GM18519 (cell line): Measurements from ENCODE around the gene FAHD1.
"Not testable (repeated sequence)": the region's sequence is repeated elsewhere in the genome, so short reads cannot be mapped to it uniquely, and the experiment has no call there.

Experiments
- ATAC-seq: cut with Tn5 transposase; IDR thresholded peaks from one replicate; pipeline ENCODE4 v1.9.1; 2021; ENCODE audit warnings: mild to moderate bottlenecking, moderate library complexity; ENCODE audit not compliant: unreplicated experiment, low FRiP score

FAHD1 gene

GRCh38 chr16:1834096-1834495 is 7.1 kb downstream of the FAHD1 start:
- no peak for ATAC-seq

- no peak for ATAC-seq
Observed at GRCh38 chr16:1839554-1839953, 12.5 kb downstream of the FAHD1 start.

DNA sequence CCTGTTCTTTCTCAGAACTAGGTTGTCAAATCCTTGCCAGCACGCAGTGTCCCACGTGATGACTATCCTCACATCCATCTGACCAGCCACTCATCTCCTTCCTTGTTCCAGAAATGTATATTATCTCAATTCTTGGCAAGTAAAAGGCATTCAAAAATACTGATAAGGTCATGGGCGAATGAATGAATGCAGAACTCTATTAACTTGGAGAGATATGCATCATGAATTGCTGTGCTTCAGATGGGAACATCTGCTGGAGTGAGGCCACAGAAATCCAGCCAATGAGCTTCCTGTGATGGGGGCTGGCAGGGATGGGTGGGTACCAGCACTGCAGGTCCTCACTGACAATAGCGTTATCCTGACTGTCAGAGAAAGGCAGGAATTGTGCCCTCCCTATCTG is 19.0 kb downstream of the FAHD1 start:
- no peak for ATAC-seq

DNA sequence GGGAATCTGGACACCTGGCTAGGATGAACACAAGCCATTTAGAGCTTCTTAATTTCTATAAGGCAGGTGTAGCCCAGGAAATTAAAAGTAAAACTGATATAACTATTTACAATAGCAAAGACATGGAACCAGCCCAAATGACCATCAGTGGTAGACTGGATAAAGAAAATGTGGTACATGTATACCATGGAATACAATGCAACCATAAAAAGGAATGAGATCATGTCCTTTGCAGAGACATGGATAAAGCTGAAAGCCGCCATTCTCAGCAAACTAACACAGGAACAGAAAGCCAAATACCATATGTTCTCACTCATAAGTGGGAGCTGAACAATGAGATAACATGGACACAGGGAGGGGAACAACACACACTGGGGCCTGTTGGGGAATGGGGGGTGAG is 19.4 kb downstream of the FAHD1 start:
- no peak for ATAC-seq

DNA sequence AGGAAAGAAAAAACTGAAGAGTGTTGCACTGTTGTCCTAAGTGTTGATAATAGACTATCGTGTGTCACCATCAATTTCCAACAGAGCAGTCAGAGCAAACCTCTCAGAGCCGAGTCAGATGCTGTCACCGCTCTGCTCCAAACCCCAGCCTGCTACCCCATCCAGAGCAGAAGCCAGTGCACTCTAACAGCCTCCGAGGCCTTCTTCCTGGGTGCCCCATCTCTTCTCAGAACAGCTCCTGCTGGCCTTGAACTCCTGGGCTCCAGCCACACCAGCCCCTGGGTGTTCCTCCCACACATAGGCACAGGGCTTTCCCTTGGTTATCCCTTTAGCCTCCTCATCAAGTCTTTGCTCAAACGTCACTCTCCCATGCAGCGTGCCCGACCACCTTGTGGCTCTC is 24.0 kb downstream of the FAHD1 start:
- ATAC-seq: no peak

- ATAC-seq: no peak
Observed at GRCh38 chr16:1851793-1852192, 24.8 kb downstream of the FAHD1 start.

DNA sequence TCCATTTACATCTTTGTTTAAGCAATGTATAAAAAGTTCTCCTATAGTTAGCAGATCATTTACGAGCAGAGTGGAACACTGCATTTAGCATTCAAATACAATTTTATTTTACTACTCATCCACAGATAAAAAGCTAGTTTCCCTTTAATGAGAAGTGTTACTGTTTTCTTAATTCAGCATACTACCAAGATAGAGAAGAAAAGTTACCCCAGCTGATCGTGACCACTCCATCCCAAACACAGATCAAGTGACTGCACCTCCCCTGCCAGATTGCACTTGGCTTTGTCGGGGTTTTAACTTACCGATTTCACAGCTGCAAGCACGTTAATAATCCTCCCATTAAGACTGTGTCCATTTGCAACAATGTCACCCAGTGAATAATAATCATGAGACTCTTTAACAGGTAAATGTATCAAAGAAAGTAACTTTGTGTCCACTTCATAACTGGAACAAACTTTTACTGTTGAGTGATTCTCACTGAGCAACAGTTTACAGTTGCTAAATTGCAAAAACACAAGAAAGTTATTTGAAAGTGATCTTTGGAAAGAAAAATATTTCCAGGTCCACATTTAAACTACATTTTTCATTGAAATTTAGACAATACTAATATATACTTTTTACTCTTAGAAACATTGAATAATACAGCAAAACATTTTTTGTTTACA is 30.6 kb downstream of the FAHD1 start:
- ATAC-seq: no peak

GRCh38 chr16:1858189-1858865 is 31.3 kb downstream of the FAHD1 start:
- ATAC-seq: no peak

- no peak for ATAC-seq
Observed at GRCh38 chr16:1859650-1860049, 32.6 kb downstream of the FAHD1 start.

GRCh38 chr16:1861730-1862129 is 34.7 kb downstream of the FAHD1 start:
- ATAC-seq: no peak

DNA sequence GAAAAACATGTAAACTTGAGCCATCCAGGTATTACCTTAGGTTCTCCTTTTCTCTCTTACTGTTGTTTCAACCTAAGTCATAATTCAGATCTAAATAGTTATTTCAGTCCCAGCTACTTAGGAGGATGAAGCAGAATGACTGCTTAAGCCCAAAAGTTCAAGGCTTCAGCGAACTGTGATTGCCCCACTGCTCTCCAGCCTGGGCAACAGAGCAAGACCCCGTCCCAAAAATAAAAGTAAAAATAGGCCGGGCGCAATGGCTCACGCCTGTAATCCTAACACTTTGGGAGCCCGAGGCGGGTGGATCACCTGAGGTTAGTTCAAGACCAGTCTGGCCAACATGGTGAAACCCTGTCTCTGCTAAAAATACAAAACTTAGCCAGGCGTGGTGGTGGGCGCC is 35.4 kb downstream of the FAHD1 start:
- ATAC-seq: no peak

DNA sequence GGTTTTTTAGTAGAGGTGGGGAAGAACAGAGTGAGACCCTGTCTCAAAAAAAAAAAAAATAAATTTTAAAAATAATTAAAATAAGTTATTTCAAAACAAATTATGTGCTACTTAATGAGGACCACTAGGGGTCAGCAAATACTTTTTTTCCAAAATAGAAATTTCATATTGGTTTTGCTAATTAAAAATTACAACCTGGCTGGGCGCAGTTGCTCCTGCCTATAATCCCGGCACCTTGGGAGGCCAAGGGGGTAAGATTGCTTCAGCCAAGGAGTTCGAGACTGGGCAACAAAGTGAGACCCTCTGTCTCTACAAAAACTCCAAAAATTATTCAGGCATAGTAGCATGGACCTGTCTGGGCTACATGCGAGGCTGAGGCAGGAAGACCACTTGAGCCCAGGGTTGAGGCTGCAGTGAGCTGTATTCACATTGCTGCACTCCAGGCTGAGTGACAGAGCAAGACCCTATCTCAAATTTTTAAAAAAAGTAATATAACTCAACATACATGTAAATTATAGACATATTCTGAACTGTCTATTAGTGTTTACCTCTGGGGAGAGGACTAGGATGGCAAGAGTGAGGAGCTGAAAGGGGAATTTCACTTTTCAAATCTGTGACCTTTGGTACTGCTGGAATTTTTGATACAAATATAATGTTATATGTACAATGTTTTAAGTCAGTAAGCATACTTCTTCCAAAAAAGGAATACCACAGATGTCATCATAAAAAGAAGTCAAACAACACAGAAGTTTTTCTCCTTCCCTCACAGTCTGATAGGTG is 36.9 kb downstream of the FAHD1 start:
- no peak for ATAC-seq

DNA sequence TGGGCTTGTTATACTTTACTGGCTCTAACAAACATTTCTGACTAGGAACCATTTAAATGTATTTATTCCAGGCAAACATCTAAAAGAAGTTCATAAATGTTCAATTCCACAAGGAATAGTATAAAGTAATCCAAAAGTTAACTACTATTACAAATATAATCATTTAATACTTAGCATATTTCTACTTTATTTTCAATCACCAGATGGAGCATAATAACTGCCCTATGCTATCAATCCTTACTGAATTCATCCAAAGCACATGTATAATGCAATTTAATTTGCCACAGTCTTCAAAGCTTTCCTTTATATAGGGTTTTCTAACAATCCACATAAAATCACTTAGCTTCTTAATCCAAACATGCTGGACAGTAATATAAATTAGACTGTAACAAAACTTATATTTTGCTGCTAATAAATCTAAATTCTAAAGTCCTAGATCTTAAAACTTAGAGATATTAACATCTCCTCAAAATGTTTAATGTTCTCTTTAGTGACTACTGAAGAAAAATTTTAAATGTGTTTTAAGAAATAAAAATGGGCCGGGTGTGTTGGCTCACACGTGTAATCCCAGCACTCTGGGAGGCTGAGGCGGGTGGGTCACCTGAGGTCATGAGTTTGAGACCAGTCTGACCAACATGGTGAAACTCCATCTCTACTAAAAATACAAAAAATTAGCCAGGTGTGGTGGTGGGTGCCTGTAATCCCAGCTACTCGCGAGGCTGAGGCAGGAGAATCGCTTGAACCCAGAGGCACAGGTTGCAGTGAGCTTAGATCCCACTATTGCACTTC is 39.1 kb downstream of the FAHD1 start:
- ATAC-seq: no peak

GRCh38 chr16:1870365-1871082 is 43.5 kb downstream of the FAHD1 start:
- no peak for ATAC-seq

- no peak for ATAC-seq
Observed at GRCh38 chr16:1871974-1872635, 45.1 kb downstream of the FAHD1 start, which contains the start of gene MEIOB. Gene MEIOB, minus strand, starts transcription at chr16:1872164. Its CDS starts 3,989 bp downstream, at chr16:1868175.

GRCh38 chr16:1874854-1875253 is 47.8 kb downstream of the FAHD1 start:
- no peak for ATAC-seq

GRCh38 chr16:1876066-1876465 is 49.1 kb downstream of the FAHD1 start:
- ATAC-seq: not testable (repeated sequence)

DNA sequence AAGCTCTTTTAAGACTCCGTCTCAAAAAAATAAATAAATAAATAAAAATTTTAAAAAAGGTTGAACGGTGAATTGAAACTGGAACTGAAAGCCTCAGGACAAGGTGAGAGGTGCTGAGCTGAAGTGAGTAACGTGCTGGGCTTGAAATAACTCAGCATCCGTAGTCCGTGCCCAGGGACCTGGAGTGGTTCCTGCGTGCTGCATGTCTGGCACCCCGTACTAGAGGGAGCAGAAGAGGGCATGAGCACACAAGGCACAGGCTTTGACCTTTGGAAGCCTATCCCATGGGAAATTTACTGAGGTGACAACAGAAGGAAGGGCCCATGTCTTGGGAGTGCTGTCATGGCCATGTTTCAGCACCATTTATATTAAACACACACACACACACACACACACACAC is 49.5 kb downstream of the FAHD1 start:
- ATAC-seq: no peak

DNA sequence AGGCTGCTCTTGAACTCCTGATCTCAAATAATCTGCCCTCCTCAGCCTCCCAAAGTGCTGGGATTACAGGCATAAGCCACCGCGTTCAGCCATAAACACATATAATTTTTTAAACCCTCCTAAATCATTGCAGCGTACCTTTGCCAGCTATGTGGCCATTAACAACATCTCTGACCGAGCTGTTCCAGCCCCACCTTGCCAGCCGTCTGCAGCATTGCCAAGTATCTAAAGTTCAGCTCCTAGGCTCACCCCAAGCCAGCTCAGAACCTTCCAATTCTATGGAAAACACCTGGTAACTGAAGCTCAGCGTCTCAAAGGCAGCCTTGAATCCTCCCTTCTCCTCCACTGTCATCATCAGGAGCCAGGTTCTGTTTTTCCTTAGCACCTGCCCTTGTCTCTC is 50.1 kb downstream of the FAHD1 start:
- no peak for ATAC-seq

- no peak for ATAC-seq
Observed at GRCh38 chr16:1877804-1878203, 50.8 kb downstream of the FAHD1 start.
